Measurements from ENCODE around the gene IRAK3.
"Not testable (repeated sequence)": the region's sequence is repeated elsewhere in the genome, so short reads cannot be mapped to it uniquely, and the experiment has no call there.

- not testable (repeated sequence) for TF ChIP-seq ZNF8, RARB, ZFP30, ISL1 (CRISPR knock-in tag; IDR thresholded peaks at IDR 0.05)
Observed at GRCh38 chr12:66234037-66234693, 45.2 kb downstream of the IRAK3 start.
